Measurements from ENCODE around the gene PFDN1. TPM values are rescaled to one million over a fixed set of nuclear protein-coding genes. Genes with fewer than 3 reads are reported as not detected.

The PFDN1 gene
- total RNA-seq, 1 experiment from 2014 or later = 54.4 TPM

GRCh38 chr5:140312067-140312790, 9.3 kb upstream of the PFDN1 start:
- POLR2A ChIA-PET = interaction anchor here (0.6 kb wide), 1 partner anchor 66 kb away, joined by 3 read pairs; no protein-coding TSS in a partner anchor
- ATAC-seq (peak; percentile 92), DNase-seq (ENCODE audit: low read depth, low spot score) (peak; percentile 87)
- H3K4me3 ChIP-seq (ENCODE audit: low read depth in 2 of 2, low read length in 2 of 2) = peak overlapping the region in 1 of 2 experiments; percentile 13; a peak in 2 of 4 replicates
- H3K9me3 ChIP-seq (ENCODE audit: control insufficient read depth, insufficient read depth, low read depth, low read length) = no peaks in the 10 kb centered on the region
- BruUV-seq (replicated peaks) = no TSS peak
- no peak for TF ChIP-seq POLR2AphosphoS5 (IDR thresholded peaks at IDR 0.05; ENCODE audit: low read depth, low read length)
- TF ChIP-seq SIN3A (IDR thresholded peaks at IDR 0.05; ENCODE audit: borderline replicate concordance, insufficient read depth, low read depth, low read length) = no peak
- TF ChIP-seq, protein P1, sequence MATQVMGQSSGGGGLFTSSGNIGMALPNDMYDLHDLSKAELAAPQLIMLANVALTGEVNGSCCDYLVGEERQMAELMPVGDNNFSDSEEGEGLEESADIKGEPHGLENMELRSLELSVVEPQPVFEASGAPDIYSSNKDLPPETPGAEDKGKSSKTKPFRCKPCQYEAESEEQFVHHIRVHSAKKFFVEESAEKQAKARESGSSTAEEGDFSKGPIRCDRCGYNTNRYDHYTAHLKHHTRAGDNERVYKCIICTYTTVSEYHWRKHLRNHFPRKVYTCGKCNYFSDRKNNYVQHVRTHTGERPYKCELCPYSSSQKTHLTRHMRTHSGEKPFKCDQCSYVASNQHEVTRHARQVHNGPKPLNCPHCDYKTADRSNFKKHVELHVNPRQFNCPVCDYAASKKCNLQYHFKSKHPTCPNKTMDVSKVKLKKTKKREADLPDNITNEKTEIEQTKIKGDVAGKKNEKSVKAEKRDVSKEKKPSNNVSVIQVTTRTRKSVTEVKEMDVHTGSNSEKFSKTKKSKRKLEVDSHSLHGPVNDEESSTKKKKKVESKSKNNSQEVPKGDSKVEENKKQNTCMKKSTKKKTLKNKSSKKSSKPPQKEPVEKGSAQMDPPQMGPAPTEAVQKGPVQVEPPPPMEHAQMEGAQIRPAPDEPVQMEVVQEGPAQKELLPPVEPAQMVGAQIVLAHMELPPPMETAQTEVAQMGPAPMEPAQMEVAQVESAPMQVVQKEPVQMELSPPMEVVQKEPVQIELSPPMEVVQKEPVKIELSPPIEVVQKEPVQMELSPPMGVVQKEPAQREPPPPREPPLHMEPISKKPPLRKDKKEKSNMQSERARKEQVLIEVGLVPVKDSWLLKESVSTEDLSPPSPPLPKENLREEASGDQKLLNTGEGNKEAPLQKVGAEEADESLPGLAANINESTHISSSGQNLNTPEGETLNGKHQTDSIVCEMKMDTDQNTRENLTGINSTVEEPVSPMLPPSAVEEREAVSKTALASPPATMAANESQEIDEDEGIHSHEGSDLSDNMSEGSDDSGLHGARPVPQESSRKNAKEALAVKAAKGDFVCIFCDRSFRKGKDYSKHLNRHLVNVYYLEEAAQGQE (IDR thresholded peaks at IDR 0.05; ENCODE audit: insufficient read depth in 1 of 2, low read depth in 2 of 2, low read length in 1 of 2) = no peak
- no peak for TF ChIP-seq CTCF (IDR thresholded peaks at IDR 0.05)
- TF ChIP-seq TCF7L2 (IDR thresholded peaks at IDR 0.05; ENCODE audit: low read depth, low read length) = no peak
- H3K27ac ChIP-seq (ENCODE audit: low read length) = no peak overlapping the region; the same call in 1 of the 2 replicates
- intact Hi-C loops (cut with micrococcal nuclease; ENCODE audit: unreplicated experiment) (no loop called here), in situ Hi-C loops (cut with HindIII; ENCODE audit: low pct_unique_long_range_greater_than_20kb, low sequenced_read_pairs) (no loop called here)
- CTCF ChIA-PET = no interaction called here
- H3K27me3 ChIP-seq (ENCODE audit: control insufficient read depth, insufficient read depth, low read length) = no peaks in the 10 kb centered on the region
- peaks cover 15% of the 10 kb centered on the region for H3K4me1 ChIP-seq (ENCODE audit: control insufficient read depth, insufficient read depth, low read length)
- H3K36me3 ChIP-seq (ENCODE audit: control insufficient read depth, insufficient read depth, low read length) = no peaks in the 10 kb centered on the region

- intact Hi-C loops (cut with micrococcal nuclease; ENCODE audit: unreplicated experiment) = no loop called here
- H3K4me1 ChIP-seq (ENCODE audit: control insufficient read depth, insufficient read depth, low read length) = peaks cover 15% of the 10 kb centered on the region
- BruUV-seq (replicated peaks) = no TSS peak
- no peak overlapping the region for H3K4me3 ChIP-seq (ENCODE audit: low read depth in 2 of 2, low read length in 2 of 2)
- TF ChIP-seq TCF7L2 (IDR thresholded peaks at IDR 0.05; ENCODE audit: low read depth, low read length) (no peak), POLR2AphosphoS5 (IDR thresholded peaks at IDR 0.05; ENCODE audit: low read depth, low read length) (no peak), CTCF (IDR thresholded peaks at IDR 0.05) (no peak), SIN3A (IDR thresholded peaks at IDR 0.05; ENCODE audit: borderline replicate concordance, insufficient read depth, low read depth, low read length) (no peak)
- TF ChIP-seq, protein P1 (IDR thresholded peaks at IDR 0.05; ENCODE audit: insufficient read depth in 1 of 2, low read depth in 2 of 2, low read length in 1 of 2) = no peak
- CTCF ChIA-PET = no interaction called here
- ATAC-seq = peak; percentile 69
- H3K9me3 ChIP-seq (ENCODE audit: control insufficient read depth, insufficient read depth, low read depth, low read length) = no peaks in the 10 kb centered on the region
- no peak overlapping the region for H3K27ac ChIP-seq (ENCODE audit: low read length)
- no peaks in the 10 kb centered on the region for H3K36me3 ChIP-seq (ENCODE audit: control insufficient read depth, insufficient read depth, low read length)
- POLR2A ChIA-PET = no interaction called here
- DNase-seq (ENCODE audit: low read depth, low spot score) = no peak
- no peaks in the 10 kb centered on the region for H3K27me3 ChIP-seq (ENCODE audit: control insufficient read depth, insufficient read depth, low read length)
- in situ Hi-C loops (cut with HindIII; ENCODE audit: low pct_unique_long_range_greater_than_20kb, low sequenced_read_pairs) = no loop called here
Observed at GRCh38 chr5:140311011-140311467, 8.1 kb upstream of the PFDN1 start.
